ENCODE results near the gene GLTP.

GLTP gene

DNA sequence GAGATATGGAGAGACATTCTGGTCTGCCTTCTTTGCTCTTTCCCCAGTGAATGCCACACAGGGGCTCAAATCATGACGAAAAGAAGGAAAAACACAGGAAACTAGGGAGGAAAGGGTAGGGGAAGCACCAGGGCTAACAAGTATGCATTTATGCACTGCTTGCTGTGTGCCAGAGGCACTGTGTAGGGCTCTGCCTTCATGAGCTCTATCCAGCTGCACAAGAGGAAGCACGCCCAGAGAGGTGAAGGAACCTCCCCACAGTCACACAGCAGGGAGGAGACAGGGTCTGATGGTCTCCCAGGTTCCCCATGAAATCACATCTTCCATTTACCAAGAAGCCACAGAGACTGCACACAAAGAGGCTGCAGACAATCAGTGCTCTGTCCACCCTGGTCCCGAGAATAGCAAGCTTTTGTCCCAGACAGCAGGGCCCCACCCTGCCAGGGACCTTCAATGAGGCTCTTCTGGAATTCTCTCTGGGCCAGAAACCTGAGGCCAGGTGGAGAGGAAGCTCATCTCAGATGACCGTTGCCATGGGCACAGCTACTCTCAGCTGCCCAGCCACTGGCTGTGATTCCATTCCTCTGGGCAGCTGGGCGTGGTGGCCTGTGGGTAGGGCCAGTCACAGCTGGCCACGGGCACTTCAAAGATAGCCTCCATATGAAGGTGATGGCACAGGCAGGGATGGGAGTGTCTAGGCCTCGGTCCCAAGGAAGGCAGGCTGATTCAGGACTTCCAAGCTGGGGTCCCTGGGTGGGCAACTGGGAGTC is 39.9 kb downstream of the GLTP start:
- DNase-seq: no peak

DNA sequence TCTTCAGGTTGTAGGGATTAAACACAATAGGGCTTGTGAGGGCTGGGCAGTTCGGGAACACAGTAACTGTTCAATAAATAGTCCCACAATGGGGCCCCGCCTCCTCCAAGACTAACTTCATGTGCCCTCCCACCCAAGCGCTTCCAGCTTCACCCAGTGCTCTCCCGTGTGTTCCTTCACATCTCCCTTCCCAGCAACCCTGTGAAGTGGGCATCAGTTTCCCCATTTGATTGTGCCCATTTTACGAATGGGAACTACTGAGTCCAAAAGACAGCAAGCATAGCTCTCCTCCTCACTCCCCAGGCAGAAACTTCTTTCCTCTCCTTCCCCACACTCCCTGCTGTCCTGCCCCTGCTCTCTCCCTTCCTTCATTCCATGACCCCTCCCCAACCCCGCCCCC is 40.9 kb downstream of the GLTP start:
- DNase-seq: no peak

DNA sequence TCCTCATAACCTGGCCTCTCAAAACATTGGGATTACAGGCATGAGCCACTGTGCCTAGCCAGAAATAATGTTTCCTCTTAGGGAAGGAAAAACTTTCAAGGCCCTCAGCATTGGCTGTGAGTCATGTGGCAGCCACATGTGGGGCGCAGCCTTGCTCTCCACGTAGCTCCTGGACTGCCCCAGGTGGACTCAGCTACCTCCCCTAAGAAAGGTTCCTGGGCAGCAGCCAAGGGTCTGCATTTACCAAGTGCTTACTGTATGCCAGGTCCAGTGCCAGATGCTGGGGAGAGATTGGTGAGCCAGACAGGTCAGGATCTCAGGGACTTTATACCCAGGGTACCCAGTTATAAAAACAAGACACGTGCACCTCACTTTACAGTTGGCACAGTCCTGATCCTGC is 43.4 kb downstream of the GLTP start:
- DNase-seq: no peak

GRCh38 chr12:109835827-109836226 is 44.5 kb downstream of the GLTP start:
- DNase-seq: no peak

- DNase-seq: no peak
These were observed 46.8 kb downstream of the GLTP start, which contains the start of gene TRPV4 for GRCh38 chr12:109833307-109834189. TSS of gene TRPV4 (minus strand) at chr12:109833398. CDS start at chr12:109814796, 18,602 bp downstream.

GRCh38 chr12:109832541-109833306 is 47.6 kb downstream of the GLTP start:
- no peak for DNase-seq

- DNase-seq: no peak
These were observed 48.4 kb downstream of the GLTP start for GRCh38 chr12:109831929-109832328.

DNA sequence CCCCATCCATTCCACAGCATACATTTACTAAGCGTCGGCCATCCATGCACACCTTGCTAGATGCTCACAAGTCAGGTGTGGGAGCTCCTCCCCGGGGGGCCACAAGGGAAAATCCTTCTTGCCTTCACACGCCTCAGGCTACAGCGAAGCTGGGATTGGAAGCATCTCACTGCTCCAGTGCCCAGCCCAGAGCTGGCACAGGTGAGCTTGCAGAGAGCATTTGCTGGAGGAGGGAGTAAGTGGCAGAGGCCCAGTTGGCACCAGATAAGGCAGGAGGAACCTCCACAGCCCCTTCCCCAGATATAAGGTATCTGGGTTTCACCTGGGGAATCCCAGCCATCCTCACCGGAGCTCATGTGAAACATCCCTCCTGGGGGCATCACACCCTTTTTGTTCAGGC is 49.0 kb downstream of the GLTP start:
- DNase-seq: no peak

GRCh38 chr12:109830718-109831117 is 49.6 kb downstream of the GLTP start:
- no peak for DNase-seq

- no peak for DNase-seq
These were observed 50.1 kb downstream of the GLTP start for GRCh38 chr12:109830267-109830666.

DNA sequence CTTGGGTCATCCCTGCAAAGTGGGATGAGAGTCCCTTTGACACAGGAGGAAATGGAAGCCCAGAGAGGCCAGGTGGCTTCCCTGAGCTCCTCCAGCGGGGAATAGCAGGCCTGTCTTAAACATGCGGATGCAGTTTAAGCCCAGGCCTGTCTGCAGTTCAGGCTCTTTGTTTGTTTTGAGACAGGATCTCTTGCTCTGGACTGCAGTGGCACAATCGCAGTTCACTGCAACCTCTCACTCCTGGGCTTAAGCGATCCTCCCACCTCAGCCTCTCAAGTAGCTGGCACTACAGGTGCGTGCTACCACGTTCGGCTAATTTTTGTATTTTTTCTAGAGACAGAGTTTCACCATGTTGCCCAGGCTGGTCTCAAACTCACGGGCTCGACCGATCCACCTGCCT is 50.7 kb downstream of the GLTP start:
- no peak for DNase-seq

DNA sequence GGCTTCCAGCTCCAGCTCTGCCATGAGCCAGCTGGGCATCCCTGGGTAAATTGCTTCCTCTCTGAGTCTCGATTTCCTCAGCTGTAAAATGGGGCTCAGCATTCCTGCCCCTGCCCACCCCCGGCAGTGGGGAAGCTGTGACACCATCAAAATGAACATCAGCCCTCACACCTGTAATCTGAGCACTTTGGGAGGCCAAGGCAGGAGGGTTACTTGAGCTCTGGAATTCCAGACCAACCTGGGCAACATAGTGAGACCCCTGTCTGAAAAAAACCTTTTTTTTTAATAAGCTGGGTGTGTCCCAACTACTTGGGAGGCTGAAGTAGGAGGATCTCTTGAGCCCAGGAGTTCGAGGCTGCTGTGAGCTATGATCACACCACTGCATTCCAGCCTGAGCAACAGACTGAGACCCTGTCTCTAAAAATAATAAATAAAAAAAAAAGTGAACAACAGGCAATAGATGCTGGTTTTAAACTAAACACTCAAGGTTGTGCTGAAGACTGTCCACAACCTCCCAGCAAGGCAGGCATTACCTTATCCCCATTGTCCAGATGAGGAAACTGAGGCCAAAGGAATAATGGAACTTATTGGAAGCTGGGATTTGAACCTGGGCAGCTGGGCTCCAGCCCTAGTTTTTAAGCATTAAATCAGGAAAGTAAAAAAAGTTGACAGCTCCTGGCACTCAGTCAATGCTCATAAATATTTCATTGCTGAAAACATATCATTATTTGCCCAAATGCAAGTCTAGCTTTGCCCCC is 51.4 kb downstream of the GLTP start:
- DNase-seq: no peak

GRCh38 chr12:109827566-109828550 is 52.5 kb downstream of the GLTP start:
- DNase-seq: no peak

GRCh38 chr12:109827080-109827479 is 53.3 kb downstream of the GLTP start:
- DNase-seq: no peak

DNA sequence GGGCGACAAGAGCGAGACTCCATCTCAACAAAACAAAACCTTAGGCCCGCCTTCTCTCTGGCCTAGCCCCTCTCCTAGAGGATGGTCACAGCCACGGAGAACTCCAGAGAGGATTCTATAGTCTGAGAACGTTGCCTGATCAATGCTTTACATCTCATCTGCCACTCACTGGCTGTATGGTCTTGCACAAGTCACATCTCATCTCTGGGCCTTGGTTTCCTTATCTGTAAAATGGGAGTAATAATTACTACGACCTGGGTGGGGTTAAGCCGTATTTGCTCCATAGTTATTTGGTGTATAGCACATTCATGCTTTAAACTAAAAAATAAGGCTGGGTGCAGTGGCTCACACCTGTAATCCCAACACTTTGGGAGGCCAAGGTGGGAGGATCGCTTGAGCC is 55.6 kb downstream of the GLTP start:
- no peak for DNase-seq

- no peak for DNase-seq
These were observed 57.4 kb downstream of the GLTP start for GRCh38 chr12:109822951-109823411.

- DNase-seq: no peak
These were observed 57.9 kb downstream of the GLTP start for GRCh38 chr12:109822416-109822815.

DNA sequence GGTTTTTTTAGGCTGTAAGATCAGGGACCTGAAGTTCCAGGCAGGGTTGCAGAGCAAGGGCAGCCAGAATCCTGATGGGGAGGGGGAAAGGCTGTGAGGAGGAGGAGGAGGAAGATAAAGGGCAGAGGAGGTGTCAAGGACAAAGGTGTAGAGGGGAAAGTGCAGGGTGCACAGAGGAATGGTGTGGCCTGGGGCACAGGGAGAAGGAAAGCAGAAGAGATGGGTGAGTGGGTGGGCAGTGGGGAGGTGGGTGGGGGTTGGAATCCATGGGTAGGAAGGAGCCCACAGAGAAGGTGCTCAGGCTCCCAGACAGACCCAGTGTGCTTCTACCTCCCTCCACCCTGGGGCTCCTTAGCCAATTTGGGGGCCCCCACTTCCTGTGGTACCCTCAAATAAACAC is 58.4 kb downstream of the GLTP start:
- DNase-seq: no peak

DNA sequence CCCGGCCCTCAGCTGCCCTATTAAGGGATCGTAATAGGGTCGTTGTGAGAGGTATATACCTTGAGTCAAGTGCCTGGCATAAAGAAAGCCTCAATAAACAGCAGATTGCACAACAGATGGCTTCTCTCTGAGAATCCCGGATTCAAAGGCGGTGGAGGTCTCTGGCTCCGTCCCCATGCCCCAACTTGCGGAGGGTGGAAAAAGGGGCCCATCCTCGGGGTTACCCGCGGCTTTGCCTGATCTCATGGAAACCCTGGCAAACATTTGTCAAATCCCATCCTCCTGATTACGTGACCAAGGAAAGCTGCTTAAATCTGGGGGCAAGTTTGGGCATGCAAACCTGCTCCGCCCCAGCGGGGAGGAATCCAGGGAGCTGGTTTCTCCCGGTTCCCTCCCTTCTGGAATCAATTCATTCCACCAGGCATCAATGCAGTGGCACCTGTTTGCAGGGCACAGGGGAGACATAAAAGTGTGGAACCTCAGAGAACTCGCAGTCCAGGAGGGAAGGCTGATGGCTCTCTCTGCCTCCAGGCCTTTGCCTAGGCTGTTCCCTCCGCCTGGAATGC is 59.4 kb downstream of the GLTP start:
- no peak for DNase-seq

- DNase-seq: no peak
These were observed 61.3 kb downstream of the GLTP start for GRCh38 chr12:109818905-109819500.
